ENCODE measurements around the gene PSMD14. TPM values are rescaled to one million over a fixed set of nuclear protein-coding genes. Genes with fewer than 3 reads are reported as not detected.
A peak's percentile ranks its signal among the peaks of the same experiment; 100 is the strongest.

PSMD14 gene
- total RNA-seq (10 to 100 TPM; 28.8 to 56.2 TPM), polyA plus RNA-seq (10 to 100 TPM; 38.1 to 60.5 TPM)
- long read RNA-seq, donor 1, full-length matches to known transcripts, result 20 of 20 reads
- long read RNA-seq, donor 1, partial matches to known transcripts, result 0 of 20 reads
- long read RNA-seq, donor 1, other reads (novel, unspliced or antisense), result 0 of 20 reads
- long read RNA-seq, donor 2, transcript PSMD14-201 (12 exons, 1,954 nt), result major isoform, 6 of 9 reads
- long read RNA-seq, donor 2, partial matches to known transcripts, result 0 of 9 reads
- long read RNA-seq, donor 2, other reads (novel, unspliced or antisense), result 0 of 9 reads
- long read RNA-seq, donor 3, full-length matches to known transcripts, result 16 of 16 reads
- long read RNA-seq, donor 3, partial matches to known transcripts, result 0 of 16 reads
- long read RNA-seq, donor 3, other reads (novel, unspliced or antisense), result 0 of 16 reads
- long read RNA-seq, donor 4, transcript PSMD14-201 (12 exons, 1,954 nt), result major isoform, 7 of 8 reads
- long read RNA-seq, donor 4, partial matches to known transcripts, result 0 of 8 reads
- long read RNA-seq, donor 4, other reads (novel, unspliced or antisense), result 0 of 8 reads
- long read RNA-seq, donor 5, full-length matches to known transcripts, result 37 of 37 reads
- long read RNA-seq, donor 5, partial matches to known transcripts, result 0 of 37 reads
- long read RNA-seq, donor 5, other reads (novel, unspliced or antisense), result 0 of 37 reads

DNA sequence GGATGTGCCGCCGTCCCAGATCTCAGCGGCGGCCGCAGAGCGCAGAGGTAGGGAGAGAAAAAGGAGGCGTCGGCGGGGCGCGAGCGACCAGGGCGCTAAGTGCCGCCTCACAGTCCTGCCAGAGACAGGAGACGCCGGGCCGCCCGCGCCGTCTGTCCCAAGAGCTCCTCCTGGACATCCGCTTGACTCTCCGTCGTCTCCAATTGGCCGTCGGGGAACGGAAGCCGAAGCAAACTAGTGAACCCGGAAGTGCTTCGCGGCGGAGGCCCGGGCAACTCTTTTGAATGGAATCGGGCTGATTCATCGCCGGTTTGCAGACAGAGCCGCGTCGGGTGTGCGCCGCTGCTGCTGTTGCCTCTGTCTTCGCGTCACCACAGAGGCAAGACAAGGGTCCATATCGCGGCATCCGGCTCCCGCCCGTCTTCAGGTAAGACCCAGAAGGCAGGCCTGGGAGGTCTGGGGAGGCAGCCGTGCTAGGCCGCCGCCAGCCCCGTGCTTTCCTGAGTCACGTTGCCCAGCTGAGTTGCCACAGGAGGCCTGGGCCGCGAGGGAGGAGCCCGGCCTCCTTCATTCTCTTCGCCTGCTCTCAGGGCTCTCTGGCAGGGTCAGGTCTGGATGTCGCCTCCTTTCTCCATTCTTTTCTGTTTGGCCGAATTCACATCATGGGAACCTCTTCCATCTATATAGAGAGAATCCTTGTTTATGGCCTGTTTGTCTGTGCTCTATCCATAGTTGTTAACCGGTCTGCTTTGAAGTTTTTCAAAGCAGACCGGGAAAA lies at the start of gene PSMD14:
Gene PSMD14 (plus strand): TSS at position 248 of the 778 bp plus-strand sequence. CDS start 10,401 bp downstream, outside the sequence.
- DNase-seq (peak; percentile 93 to 96 (median 93)), ATAC-seq (ENCODE audit: insufficient read depth, low FRiP score) (peak; percentile 98)
- no peaks in the 10 kb centered on the region for H3K36me3 ChIP-seq (ENCODE audit: control insufficient read depth in 4 of 4, insufficient read depth in 4 of 4, low read length in 4 of 4)
- WGBS, 2 donors, result 0 to 1% methylated on average over 60 of the region's 60 CpGs
- peak within 1 kb of the TSS; percentile 77 for H3K4me3 ChIP-seq
- peak within 1 kb of the TSS; percentile 69 to 70 for H3K9ac ChIP-seq (ENCODE audit: insufficient read depth in 1 of 2, low read length in 2 of 2)
- TF ChIP-seq CTCF (IDR thresholded peaks at IDR 0.05; ENCODE audit: control extremely low read depth, extremely low read depth), result no peak
- H3K4me1 ChIP-seq (ENCODE audit: control insufficient read depth in 5 of 5, insufficient read depth in 5 of 5, low read length in 5 of 5), result peaks cover 0 to 7% (median 3%) of the 10 kb centered on the region in 5 donors
- no peaks in the 10 kb centered on the region for H3K27me3 ChIP-seq (ENCODE audit: control insufficient read depth in 3 of 3, insufficient read depth in 3 of 3, low read length in 2 of 3)
- H3K9me3 ChIP-seq (ENCODE audit: control insufficient read depth in 4 of 4, insufficient read depth in 3 of 4, low read length in 3 of 4), result peaks cover 0 to 4% (median 0%) of the 10 kb centered on the region in 4 donors
- peak within 1 kb of the TSS; percentile 83 to 94 for H3K27ac ChIP-seq (ENCODE audit: low read depth in 1 of 2, low read length in 1 of 2)

DNA sequence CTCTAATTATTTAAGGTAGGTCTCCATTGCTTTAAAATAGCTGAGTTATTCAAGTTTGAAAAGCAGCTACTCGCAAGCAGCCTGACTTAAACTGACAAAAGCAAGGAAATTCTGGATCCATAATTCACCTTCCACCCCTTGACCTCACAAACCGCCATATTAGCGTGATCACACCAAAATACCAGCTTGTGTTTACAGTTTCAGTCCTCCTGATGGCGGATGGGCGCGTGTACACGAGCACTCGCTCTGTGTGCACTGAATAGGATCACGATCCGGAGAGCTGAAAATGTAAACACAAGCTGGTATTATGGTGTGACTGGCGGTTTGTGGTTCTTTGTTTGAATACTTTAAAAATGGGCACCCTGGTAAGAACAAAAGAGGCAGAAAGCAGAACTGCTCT lies 42.4 kb upstream of the PSMD14 start:
- H3K9ac ChIP-seq (ENCODE audit: insufficient read depth in 1 of 2, low read length in 2 of 2), result no peak overlapping the region
- no peak overlapping the region for H3K27ac ChIP-seq (ENCODE audit: low read depth in 1 of 2, low read length in 1 of 2)
- H3K36me3 ChIP-seq (ENCODE audit: control insufficient read depth in 4 of 4, insufficient read depth in 4 of 4, low read length in 4 of 4), result no peaks in the 10 kb centered on the region
- no peaks in the 10 kb centered on the region for H3K4me1 ChIP-seq (ENCODE audit: control insufficient read depth in 5 of 5, insufficient read depth in 5 of 5, low read length in 5 of 5)
- 93 to 95% methylated on average over 11 of the region's 11 CpGs for WGBS, 2 donors
- ATAC-seq (ENCODE audit: insufficient read depth, low FRiP score) (no peak), DNase-seq (no peak)
- no peak overlapping the region for H3K4me3 ChIP-seq
- H3K9me3 ChIP-seq (ENCODE audit: control insufficient read depth in 4 of 4, insufficient read depth in 3 of 4, low read length in 3 of 4), result no peaks in the 10 kb centered on the region
- TF ChIP-seq CTCF (IDR thresholded peaks at IDR 0.05; ENCODE audit: control extremely low read depth, extremely low read depth), result no peak
- H3K27me3 ChIP-seq (ENCODE audit: control insufficient read depth in 3 of 3, insufficient read depth in 3 of 3, low read length in 2 of 3), result no peaks in the 10 kb centered on the region

- H3K4me3 ChIP-seq, result no peak overlapping the region
- DNase-seq (no peak), ATAC-seq (ENCODE audit: insufficient read depth, low FRiP score) (no peak)
- peaks cover 0 to 3% (median 0%) of the 10 kb centered on the region in 4 donors for H3K9me3 ChIP-seq (ENCODE audit: control insufficient read depth in 4 of 4, insufficient read depth in 3 of 4, low read length in 3 of 4)
- no peak for TF ChIP-seq CTCF (IDR thresholded peaks at IDR 0.05; ENCODE audit: control extremely low read depth, extremely low read depth)
- H3K9ac ChIP-seq (ENCODE audit: insufficient read depth in 1 of 2, low read length in 2 of 2), result no peak overlapping the region
- H3K4me1 ChIP-seq (ENCODE audit: control insufficient read depth in 5 of 5, insufficient read depth in 5 of 5, low read length in 5 of 5), result no peaks in the 10 kb centered on the region
- no peaks in the 10 kb centered on the region for H3K36me3 ChIP-seq (ENCODE audit: control insufficient read depth in 4 of 4, insufficient read depth in 4 of 4, low read length in 4 of 4)
- no peaks in the 10 kb centered on the region for H3K27me3 ChIP-seq (ENCODE audit: control insufficient read depth in 3 of 3, insufficient read depth in 3 of 3, low read length in 2 of 3)
- WGBS, 2 donors, result 96% methylated on average over 3 of the region's 3 CpGs
- H3K27ac ChIP-seq (ENCODE audit: low read depth in 1 of 2, low read length in 1 of 2), result no peak overlapping the region
Measured at GRCh38 chr2:161269111-161269510, 39.1 kb upstream of the PSMD14 start.

All from lung (tissue), 16 donors.